ENCODE measurements around the gene TSHZ2. TPM values are rescaled to one million over a fixed set of nuclear protein-coding genes. Genes with fewer than 3 reads are reported as not detected.

TSHZ2 gene
- total RNA-seq, 1 experiment from 2014 or later = 0.07 TPM

GRCh38 chr20:53127027-53127426 is 154.9 kb downstream of the TSHZ2 start:
- DNase-seq (ENCODE audit: low read depth, low spot score) (no peak), ATAC-seq (no peak)
- no TSS peak for BruUV-seq (replicated peaks)
- Histone ChIP-seq H3K79me2 (ENCODE audit: insufficient read depth, low read length) (no peaks in the 10 kb centered on the region), H3K4me3 (replicated peaks in 1 of 2; ENCODE audit: low read depth in 1 of 2, low read length in 2 of 2) (no peak overlapping the region), H3K9ac (ENCODE audit: low read length) (no peak overlapping the region), H2AFZ (ENCODE audit: low read depth, low read length, poor library complexity, severe bottlenecking) (no peak overlapping the region), H3K4me1 (ENCODE audit: control insufficient read depth in 1 of 2, insufficient read depth in 2 of 2, low read length in 2 of 2) (no peaks in the 10 kb centered on the region), H3K4me2 (ENCODE audit: low read length) (no peak overlapping the region), H4K20me1 (ENCODE audit: insufficient read depth) (no peaks in the 10 kb centered on the region), H3K9me3 (ENCODE audit: control insufficient read depth in 1 of 2, insufficient read depth in 1 of 2, low read depth in 1 of 2, low read length in 2 of 2) (no peaks in the 10 kb centered on the region), H3K36me3 (ENCODE audit: control insufficient read depth in 1 of 2, insufficient read depth in 2 of 2, low read length in 2 of 2) (no peaks in the 10 kb centered on the region), H3K27ac (ENCODE audit: low read depth, low read length) (no peak overlapping the region), H3K27me3 (ENCODE audit: insufficient read depth, low read length) (peaks cover 20% of the 10 kb centered on the region), H3K9me2 (ENCODE audit: insufficient read depth) (no peaks in the 10 kb centered on the region)
- RAD21 ChIA-PET (ENCODE audit: low non-redundant PET in 1 of 2, low total read pairs in 2 of 2, uncharacterized antibody in 2 of 2, unreplicated experiment in 2 of 2) = no interaction called here
- POLR2A ChIA-PET = no interaction called here
- intact Hi-C loops (cut with micrococcal nuclease) = no loop called here
- TF ChIP-seq EZH2 (IDR thresholded peaks at IDR 0.05) (no peak), CEBPB (IDR thresholded peaks at IDR 0.05; ENCODE audit: low read depth) (no peak), POLR2A (IDR thresholded peaks at IDR 0.05; ENCODE audit: borderline replicate concordance, extremely low read depth, insufficient read depth, insufficient read length) (no peak), POLR2AphosphoS5 (IDR thresholded peaks at IDR 0.05; ENCODE audit: low read depth, low read length) (no peak), SP1 (IDR thresholded peaks at IDR 0.05; ENCODE audit: low read depth) (no peak), MAX (IDR thresholded peaks at IDR 0.05) (no peak), SIN3A (IDR thresholded peaks at IDR 0.05; ENCODE audit: low read depth) (no peak), CBX3 (IDR thresholded peaks at IDR 0.05; ENCODE audit: low read depth) (no peak), TCF7L2 (IDR thresholded peaks at IDR 0.05; ENCODE audit: borderline replicate concordance, extremely low read depth, insufficient read depth, insufficient read length) (no peak), REST (IDR thresholded peaks at IDR 0.05; ENCODE audit: low read depth) (no peak), CTCF (IDR thresholded peaks at IDR 0.05 in 2 of 3, conservative IDR thresholded peaks at IDR 0.05 in 1 of 3; ENCODE audit: borderline replicate concordance in 1 of 3, insufficient read depth in 1 of 3, low read depth in 2 of 3, low read length in 2 of 3) (no peak), ZBTB33 (IDR thresholded peaks at IDR 0.05; ENCODE audit: extremely low read depth, insufficient replicate concordance, low read length) (no peak), ATF3 (IDR thresholded peaks at IDR 0.05) (no peak), RAD21 (IDR thresholded peaks at IDR 0.05; ENCODE audit: low read depth) (no peak), YY1 (IDR thresholded peaks at IDR 0.05; ENCODE audit: extremely low read depth, insufficient replicate concordance, low read depth, low read length) (no peak)
- CTCF ChIA-PET = no interaction called here

All from HCT116 (cell line).